GM21447 (cell line): ENCODE measurements around the gene PLA2G3.
"Not testable (repeated sequence)": the region's sequence is repeated elsewhere in the genome, so short reads cannot be mapped to it uniquely, and the experiment has no call there.

Source experiments
- ATAC-seq: cut with Tn5 transposase; IDR thresholded peaks from one replicate; pipeline ENCODE4 v1.9.1; 2021; ENCODE audit not compliant: unreplicated experiment

PLA2G3 gene

GRCh38 chr22:31100762-31101525, 39.4 kb downstream of the PLA2G3 start:
- no peak for ATAC-seq

DNA sequence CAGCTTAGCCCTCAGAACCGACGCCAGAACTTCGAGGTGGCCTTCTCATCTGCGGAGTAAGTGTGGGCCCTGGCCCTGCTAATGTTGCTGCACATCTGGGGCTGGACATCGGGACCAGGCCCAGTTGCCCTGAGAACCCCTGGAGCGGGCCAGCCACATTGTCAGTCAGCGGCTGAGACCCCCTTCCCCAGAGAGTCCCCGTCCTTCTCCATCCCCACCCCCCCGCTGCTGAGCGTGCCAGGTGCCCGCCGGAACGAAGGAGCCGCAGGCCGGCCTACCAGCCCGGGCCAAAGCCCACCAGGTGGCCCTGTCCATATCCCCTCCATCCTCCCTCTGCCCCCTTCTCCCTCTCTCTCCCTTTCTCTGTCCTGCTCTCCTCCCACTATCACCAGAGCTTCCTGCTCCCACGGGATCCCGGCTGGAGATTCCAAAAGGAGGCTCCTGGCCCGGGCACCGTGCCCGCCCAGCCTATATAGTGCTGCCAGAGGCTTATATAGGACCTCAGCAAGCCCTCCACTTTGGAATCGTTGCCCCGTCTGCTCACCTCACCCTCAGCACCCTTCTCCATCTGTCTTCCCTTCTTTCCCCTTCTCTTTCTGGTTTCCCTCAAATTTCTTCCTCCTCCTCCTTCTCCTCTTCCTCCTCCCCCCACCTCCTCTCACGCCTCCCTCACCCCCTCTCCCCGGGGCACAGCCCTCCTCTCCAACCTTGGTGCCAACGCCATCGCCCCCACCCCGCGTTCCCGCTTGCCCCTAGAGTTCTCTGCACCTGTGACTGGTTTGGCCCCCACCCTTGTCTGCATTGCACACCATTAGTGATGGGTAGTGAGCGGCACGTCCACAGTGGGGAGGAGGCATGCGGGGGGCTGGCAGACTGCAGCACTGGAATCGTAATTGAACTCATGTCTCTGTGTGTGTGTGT, 40.2 kb downstream of the PLA2G3 start:
- ATAC-seq, result no peak

- no peak for ATAC-seq
Measured at GRCh38 chr22:31099386-31099785, 40.9 kb downstream of the PLA2G3 start.

DNA sequence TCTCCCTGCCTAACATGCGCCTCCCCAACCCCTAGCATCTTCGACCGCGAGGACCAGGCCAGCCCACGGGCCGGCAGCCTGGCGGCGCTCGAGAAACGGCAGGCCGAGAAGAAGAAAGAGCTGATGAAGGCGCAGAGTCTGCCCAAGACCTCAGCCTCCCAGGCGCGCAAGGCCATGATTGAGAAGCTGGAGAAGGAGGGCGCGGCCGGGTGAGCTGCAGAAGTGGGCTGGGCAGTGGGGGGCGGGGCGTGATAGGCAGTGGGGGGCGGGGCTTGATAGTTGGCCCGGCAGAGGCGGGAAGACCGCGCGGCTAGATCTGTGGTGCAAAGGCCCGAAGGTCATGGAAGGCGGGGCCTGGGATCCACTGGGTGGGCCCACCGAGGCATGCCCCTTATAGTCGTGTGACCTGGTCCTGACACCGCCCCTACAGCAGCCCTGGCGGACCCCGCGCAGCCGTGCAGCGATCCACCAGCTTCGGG, 41.6 kb downstream of the PLA2G3 start:
- no peak for ATAC-seq

DNA sequence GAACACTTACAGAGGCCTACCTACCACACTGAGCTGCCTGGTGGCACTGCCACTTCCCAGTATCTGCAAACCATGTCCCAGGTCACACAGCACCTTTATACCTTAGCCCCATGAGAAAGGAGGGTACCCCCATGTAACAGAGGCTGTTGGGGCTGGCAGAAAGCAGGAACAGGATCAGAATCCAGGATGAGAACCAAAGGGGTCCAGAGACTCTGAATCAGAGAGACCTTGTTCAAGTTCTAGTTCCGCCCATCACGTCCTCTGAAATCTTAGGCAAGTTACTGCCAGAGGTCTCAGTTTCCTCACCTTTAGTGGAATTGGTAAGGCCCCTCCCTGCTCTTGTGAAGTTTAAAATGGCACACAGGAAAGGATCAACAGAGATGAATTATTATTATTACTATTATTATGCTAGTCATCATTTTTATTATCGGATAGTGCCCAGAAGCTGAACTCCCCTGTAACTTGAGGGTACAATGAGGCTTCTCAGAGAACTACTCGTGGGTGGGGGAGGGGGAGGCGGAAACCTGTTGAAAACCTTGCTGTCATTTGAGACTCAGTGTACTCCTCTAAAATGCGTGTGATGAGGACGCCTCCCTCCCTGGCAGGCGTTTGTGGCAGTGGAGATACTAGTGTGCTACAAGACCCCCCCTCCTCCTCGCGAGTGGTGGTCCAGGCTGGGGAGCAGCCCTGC, 42.2 kb downstream of the PLA2G3 start:
- ATAC-seq, result no peak

GRCh38 chr22:31097539-31097938, 42.8 kb downstream of the PLA2G3 start:
- ATAC-seq, result not testable (repeated sequence)

DNA sequence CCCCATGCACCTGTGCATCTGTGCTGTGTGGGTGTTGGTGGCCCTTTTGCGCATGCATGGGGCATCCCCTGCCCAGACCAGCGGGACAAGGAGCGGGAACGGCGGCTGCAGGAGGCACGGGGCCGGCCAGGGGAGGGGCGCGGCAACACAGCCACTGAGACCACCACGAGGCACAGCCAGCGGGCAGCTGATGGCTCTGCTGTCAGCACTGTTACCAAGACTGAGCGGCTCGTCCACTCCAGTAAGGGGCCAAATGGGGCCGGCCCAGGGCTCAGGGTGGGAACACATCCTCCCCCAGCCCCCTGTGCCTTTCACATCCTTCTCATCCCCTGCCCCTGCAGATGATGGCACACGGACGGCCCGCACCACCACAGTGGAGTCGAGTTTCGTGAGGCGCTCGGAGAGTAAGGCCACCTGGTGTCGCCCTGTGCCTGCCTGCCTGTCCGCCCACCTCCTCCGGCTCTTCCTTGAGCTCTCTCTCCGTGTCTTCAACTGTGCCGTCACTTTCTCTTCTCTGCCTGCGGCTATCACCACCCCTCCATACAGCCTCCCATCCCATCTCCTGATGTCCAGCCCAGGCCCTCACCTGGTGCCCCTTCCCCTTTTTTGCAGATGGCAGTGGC, 43.5 kb downstream of the PLA2G3 start:
- ATAC-seq, result no peak

- no peak for ATAC-seq
Measured at GRCh38 chr22:31095637-31096249, 44.6 kb downstream of the PLA2G3 start.

- no peak for ATAC-seq
Measured at GRCh38 chr22:31094741-31095140, 45.6 kb downstream of the PLA2G3 start.

DNA sequence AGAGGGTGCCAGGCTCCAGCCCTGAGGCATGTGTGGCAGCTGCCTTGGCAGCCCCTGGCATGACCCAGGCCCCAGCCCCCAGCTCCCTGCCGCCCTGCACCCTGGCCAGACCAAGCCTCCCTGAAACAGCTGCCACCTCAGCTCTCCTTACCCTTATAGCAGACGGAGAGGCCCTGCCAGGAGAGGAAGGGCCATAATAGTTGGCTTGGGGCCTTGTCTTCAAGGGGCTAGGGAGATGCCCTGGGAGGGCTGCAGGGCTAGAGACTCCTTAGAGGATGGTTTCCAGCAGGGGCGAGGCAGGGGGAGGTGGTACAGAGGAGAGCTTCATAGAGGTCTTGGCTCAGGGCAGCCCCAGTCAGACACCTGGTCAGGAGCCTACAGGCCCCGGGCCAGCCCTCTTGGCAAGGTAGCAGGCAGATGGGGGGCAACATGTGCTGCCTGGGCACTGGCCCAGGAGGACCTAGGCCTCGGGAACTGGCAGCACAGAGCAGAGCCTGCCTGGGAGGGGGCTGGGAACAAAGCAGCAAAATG, 46.2 kb downstream of the PLA2G3 start:
- ATAC-seq, result no peak

DNA sequence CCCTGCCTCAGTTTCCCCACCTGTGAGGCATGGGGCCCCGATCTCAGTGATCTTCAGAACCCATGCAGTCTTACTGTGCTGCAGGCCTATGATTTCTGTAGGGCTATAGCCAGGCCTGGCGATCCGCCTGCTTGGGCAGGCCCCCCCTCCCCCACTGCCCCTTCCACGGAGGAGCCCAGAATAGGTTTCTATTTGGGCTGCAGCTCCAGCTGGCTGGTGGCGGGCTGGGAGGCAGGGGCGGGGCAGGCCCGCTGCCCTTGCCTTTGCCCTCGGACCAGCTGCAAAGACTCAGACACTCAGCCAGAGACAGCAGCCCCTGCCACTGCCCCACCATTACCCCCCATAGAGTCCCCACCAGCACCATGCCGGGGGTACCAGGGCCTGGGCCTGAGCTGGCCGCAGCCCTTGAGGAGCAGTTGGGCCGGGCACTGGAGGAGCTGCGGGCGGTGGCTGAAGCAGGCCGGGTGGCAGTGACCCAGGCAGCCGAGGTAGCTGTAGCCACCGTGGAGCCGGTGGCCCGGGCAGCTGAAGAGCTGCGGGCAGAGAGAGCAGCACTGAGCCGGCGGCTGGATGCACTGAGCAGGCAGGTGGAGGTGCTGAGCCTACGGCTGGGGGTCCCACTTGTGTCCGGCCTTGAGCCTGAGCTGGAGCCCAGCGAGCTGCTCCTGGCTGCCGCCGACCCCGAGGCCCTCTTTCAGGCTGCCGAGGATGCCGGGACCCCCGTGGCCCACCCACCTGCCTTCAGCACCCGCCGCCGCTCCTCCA, 47.0 kb downstream of the PLA2G3 start:
- no peak for ATAC-seq

- ATAC-seq, result no peak
Measured at GRCh38 chr22:31092161-31092560, 48.1 kb downstream of the PLA2G3 start.

DNA sequence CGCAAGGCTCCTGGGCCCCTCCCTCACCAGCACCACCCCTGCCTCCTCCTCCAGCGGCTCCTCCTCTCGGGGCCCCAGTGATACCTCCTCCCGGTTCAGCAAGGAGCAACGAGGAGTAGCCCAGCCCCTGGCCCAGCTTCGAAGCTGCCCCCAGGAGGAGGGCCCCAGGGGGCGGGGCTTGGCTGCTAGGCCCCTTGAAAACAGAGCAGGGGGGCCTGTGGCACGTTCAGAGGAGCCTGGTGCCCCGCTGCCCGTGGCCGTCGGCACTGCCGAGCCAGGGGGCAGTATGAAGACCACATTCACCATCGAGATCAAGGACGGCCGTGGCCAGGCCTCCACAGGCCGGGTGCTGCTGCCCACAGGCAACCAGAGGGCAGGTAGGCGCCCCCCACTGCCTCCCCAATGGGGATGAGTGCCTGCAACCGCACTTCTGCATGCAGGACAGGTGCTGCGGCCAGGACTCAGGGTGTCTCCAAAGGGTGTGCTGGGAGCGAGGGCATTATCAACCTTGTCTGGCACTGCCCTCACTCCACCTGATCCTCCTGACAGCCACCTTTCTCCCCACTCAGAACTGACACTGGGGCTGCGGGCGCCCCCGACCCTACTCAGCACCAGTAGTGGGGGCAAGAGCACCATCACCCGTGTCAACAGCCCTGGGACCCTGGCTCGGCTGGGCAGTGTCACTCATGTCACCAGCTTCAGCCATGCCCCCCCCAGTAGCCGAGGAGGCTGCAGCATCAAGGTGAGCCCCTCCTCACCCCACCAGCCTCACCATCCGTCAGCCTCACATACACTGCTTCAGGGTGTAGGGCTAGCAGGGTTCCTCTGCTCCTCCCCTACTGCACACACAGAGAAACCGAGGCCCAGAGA, 49.0 kb downstream of the PLA2G3 start:
- ATAC-seq, result no peak

DNA sequence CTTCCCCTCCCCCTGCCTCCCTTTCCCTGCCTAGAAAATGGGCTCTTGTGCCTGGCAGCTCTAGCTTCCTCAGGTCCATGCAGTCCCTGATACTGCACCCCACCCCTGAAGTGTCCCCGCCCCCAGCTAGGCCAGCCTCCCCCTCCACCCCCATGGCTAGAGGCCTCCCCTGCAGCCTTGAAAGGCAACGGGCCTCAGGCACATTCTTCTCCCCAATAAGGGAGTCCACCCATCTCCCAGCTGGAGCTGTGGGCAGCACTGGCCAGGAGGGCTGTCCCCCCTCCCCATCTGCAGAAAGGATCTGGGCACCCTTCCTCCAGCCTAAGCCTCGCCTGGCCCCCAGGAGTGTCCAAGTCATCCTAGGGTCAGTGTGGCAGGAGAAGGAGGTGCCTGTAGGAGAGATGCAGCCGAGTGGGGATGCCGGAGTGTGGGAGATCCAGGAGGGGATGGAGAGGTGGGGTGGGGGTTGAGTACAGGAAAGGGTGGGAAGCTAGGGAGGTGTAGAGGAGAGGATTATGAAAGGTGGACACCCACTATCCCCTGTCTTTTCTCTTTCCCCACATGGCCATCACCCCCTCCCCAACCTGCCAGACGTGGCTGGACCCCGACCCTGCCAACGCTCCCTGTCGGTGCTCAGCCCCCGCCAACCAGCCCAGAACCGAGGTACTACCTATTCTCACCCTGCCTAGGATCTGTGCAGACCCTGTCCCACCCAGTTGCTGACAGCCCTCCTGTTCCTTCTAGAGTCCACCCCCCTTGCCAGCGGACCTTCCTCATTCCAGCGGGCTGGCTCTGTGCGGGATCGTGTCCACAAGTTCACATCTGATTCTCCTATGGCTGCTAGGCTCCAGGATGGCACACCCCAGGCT, 49.9 kb downstream of the PLA2G3 start:
- no peak for ATAC-seq

- ATAC-seq, result no peak
Measured at GRCh38 chr22:31089160-31090100, 50.9 kb downstream of the PLA2G3 start.

- ATAC-seq, result no peak
Measured at GRCh38 chr22:31088233-31088986, 51.9 kb downstream of the PLA2G3 start.
